ENCODE data around the gene GALC.

GRCh38 chr14:88016768-88017167 lies 23.8 kb upstream of the GALC start:
- no peak for TF ChIP-seq POLR2AphosphoS5 (IDR thresholded peaks at IDR 0.05; ENCODE audit: low read depth, low read length)
- no peak for TF ChIP-seq PAX5 (IDR thresholded peaks at IDR 0.05; ENCODE audit: insufficient read depth, low read length, severe bottlenecking)
- TF ChIP-seq TAF1 (IDR thresholded peaks at IDR 0.05; ENCODE audit: low read depth, low read length), result no peak
- no peak for TF ChIP-seq POLR2A (IDR thresholded peaks at IDR 0.05; ENCODE audit: low read depth, low read length)
- no peak for TF ChIP-seq SPI1 (IDR thresholded peaks at IDR 0.05; ENCODE audit: low read depth, low read length)
- TF ChIP-seq POU2F2 (IDR thresholded peaks at IDR 0.05; ENCODE audit: low read depth, low read length), result no peak
